Breast epithelium (tissue), 4 donors: ENCODE data around the gene GINS3. TPM values are rescaled to one million over a fixed set of nuclear protein-coding genes. Genes with fewer than 3 reads are reported as not detected.

Experiments
- DNase-seq, 2 donors: peaks; one replicate each; pipeline ENCODE4 v3.0.0-alpha.2; 2019; ENCODE audit warnings: low spot score in 2 of 2
- H3K27ac ChIP-seq, 2 donors: fragments of 200-600 bp; sonication (generic) in 1 of 2; one replicate each; pipeline ENCODE4 v1.5.1; 2016 to 2019; ENCODE audit warnings: mild to moderate bottlenecking in 1 of 2
- H3K27me3 ChIP-seq, 2 donors: fragments of 200-600 bp; sonication (generic) in 1 of 2; one replicate each; pipeline versions ENCODE4 v1.5.1 to v1.6.0; 2017 to 2019; ENCODE audit warnings: control low read depth in 1 of 2, mild to moderate bottlenecking in 1 of 2
- H3K36me3 ChIP-seq: fragments of 200-600 bp; one replicate; pipeline ENCODE4 v1.5.1; 2019
- H3K4me1 ChIP-seq, 2 donors: fragments of 200-600 bp; sonication (generic); one replicate each; pipeline ENCODE4 v1.5.1; 2016 to 2019; ENCODE audit warnings: control low read depth in 1 of 2
- H3K4me3 ChIP-seq, 3 donors: fragments of 200-600 bp; sonication (generic); 1 replicate in 2 of 3; 2 replicates in 1 of 3; pipeline ENCODE4 v1.5.1; 2016 to 2019; ENCODE audit warnings: mild to moderate bottlenecking in 3 of 3, moderate library complexity in 2 of 3
- H3K9me3 ChIP-seq, 2 donors: fragments of 200-600 bp; sonication (generic) in 1 of 2; one replicate each; pipeline ENCODE4 v1.5.1; 2016 to 2019; ENCODE audit warnings: control low read depth in 1 of 2
- CTCF ChIP-seq, 3 donors: fragments of 450-650 bp; IDR thresholded peaks; one replicate each; pipeline ENCODE4 v1.5.1; 2016 to 2017; ENCODE audit warnings: antibody characterized with exemption in 3 of 3, mild to moderate bottlenecking in 3 of 3, moderate library complexity in 3 of 3
- POLR2A ChIP-seq: fragments of 450-650 bp; IDR thresholded peaks from one replicate; pipeline ENCODE4 v1.6.1; 2016; ENCODE audit warnings: antibody characterized with exemption, mild to moderate bottlenecking, moderate library complexity
- POLR2AphosphoS5 ChIP-seq, 3 donors: sonication (generic); formaldehyde crosslinking; IDR thresholded peaks; one replicate each; pipeline ENCODE4 v1.6.1; 2017; ENCODE audit warnings: antibody characterized with exemption in 3 of 3
- intact Hi-C: fragments of 100-400 bp; cut with DNase I; formaldehyde crosslinking; loops from one replicate; pipeline ENCODE4 v1.15.1; 2023; ENCODE audit warnings: low total_unique reads
- total RNA-seq, 3 donors: library from RNA; depleted of rRNA; stranded (reverse); fragments of >200 nt; gene quantifications; one replicate each; pipeline ENCODE4 v1.1.0, GENCODE V29; 2016

GINS3 gene
- total RNA-seq, 3 donors from 2014 or later, result 2.9 to 7.5 (median 4.5) TPM

DNA sequence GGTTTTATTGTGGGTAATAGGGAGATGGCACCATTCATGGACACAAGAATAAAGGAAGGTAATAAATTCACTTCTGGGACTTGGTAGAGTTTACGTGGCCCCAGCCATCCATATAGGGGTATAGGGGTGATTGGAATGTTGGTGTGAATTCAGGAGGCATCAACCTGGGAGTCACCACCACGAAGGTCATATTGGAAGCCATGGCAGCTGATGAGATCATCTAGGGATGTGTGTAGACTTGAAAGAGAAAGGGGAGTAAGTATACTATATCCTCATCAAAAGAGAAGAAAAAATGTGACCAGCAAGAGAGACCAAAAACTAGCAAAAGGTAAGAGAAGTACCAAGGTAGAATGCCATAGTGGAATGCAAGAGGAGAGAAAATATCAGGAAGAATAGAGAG is 26.6 kb upstream of the GINS3 start:
- no peak for TF ChIP-seq POLR2A
- TF ChIP-seq CTCF (IDR thresholded peaks at IDR 0.05), result no peak
- no peak for TF ChIP-seq POLR2AphosphoS5 (IDR thresholded peaks at IDR 0.05)
- H3K4me1 ChIP-seq, result no peaks in the 10 kb centered on the region
- H3K4me3 ChIP-seq, result no peak overlapping the region
- no peak for DNase-seq
- intact Hi-C loops, result no loop called here
- H3K36me3 ChIP-seq, result no peaks in the 10 kb centered on the region
- H3K27ac ChIP-seq, result no peak overlapping the region
- no peaks in the 10 kb centered on the region for H3K27me3 ChIP-seq
- H3K9me3 ChIP-seq, result peaks cover 7 to 9% of the 10 kb centered on the region in 2 donors

GRCh38 chr16:58366247-58367031 is 25.8 kb upstream of the GINS3 start:
- no peaks in the 10 kb centered on the region for H3K4me1 ChIP-seq
- peaks cover 0 to 3% of the 10 kb centered on the region in 2 donors for H3K9me3 ChIP-seq
- TF ChIP-seq CTCF (IDR thresholded peaks at IDR 0.05), result no peak
- no peak for TF ChIP-seq POLR2A
- TF ChIP-seq POLR2AphosphoS5 (IDR thresholded peaks at IDR 0.05), result no peak
- H3K27ac ChIP-seq, result no peak overlapping the region
- H3K4me3 ChIP-seq, result no peak overlapping the region
- intact Hi-C loops, result no loop called here
- H3K27me3 ChIP-seq, result no peaks in the 10 kb centered on the region
- DNase-seq, result no peak
- no peaks in the 10 kb centered on the region for H3K36me3 ChIP-seq

DNA sequence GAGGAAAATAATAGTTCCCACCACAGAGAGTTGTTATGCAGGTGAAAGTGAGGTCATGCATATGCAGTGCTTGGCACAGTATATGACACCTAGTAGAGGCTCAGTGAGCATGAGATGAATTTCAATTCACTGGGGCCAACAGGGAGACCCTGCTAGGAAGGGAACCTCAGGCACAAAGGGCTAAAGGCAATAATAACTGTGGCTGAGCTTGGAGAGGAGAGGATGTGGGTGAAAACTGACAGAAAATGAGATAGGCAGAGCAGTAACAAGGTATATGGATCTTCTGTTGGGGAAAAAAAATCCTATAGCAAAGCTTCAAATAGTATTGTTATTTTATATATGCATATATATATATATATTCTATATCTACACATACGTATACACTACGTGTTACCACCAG is 25.0 kb upstream of the GINS3 start:
- no peak overlapping the region for H3K27ac ChIP-seq
- no peak for TF ChIP-seq POLR2A
- no peak for TF ChIP-seq CTCF (IDR thresholded peaks at IDR 0.05)
- no peak for TF ChIP-seq POLR2AphosphoS5 (IDR thresholded peaks at IDR 0.05)

GRCh38 chr16:58371841-58372240 is 20.4 kb upstream of the GINS3 start:
- Histone ChIP-seq H3K9me3 (peaks cover 0 to 4% of the 10 kb centered on the region in 2 donors), H3K4me1 (no peaks in the 10 kb centered on the region), H3K27ac (no peak overlapping the region), H3K4me3 (no peak overlapping the region), H3K36me3 (no peaks in the 10 kb centered on the region), H3K27me3 (no peaks in the 10 kb centered on the region)
- DNase-seq, result no peak
- TF ChIP-seq POLR2A (no peak), POLR2AphosphoS5 (IDR thresholded peaks at IDR 0.05) (no peak), CTCF (IDR thresholded peaks at IDR 0.05) (no peak)
- intact Hi-C loops, result no loop called here

More for the DNA sequence above, 25.0 kb upstream of the GINS3 start:
- DNase-seq, result no peak
- Histone ChIP-seq H3K27me3 (no peaks in the 10 kb centered on the region), H3K4me1 (no peaks in the 10 kb centered on the region), H3K4me3 (no peak overlapping the region), H3K9me3 (peaks cover under 1 to 4% of the 10 kb centered on the region in 2 donors), H3K36me3 (no peaks in the 10 kb centered on the region)
- intact Hi-C loops, result no loop called here

GRCh38 chr16:58375386-58375785 is 16.9 kb upstream of the GINS3 start:
- DNase-seq, result no peak
- intact Hi-C loops, result no loop called here
- Histone ChIP-seq H3K27ac (no peak overlapping the region), H3K9me3 (peaks cover 0 to 4% of the 10 kb centered on the region in 2 donors), H3K27me3 (no peaks in the 10 kb centered on the region), H3K4me3 (no peak overlapping the region), H3K4me1 (no peaks in the 10 kb centered on the region), H3K36me3 (no peaks in the 10 kb centered on the region)
- no peak for TF ChIP-seq POLR2AphosphoS5 (IDR thresholded peaks at IDR 0.05)
- TF ChIP-seq CTCF (IDR thresholded peaks at IDR 0.05), result no peak
- TF ChIP-seq POLR2A, result no peak
